Measurements from ENCODE around the gene ANTXRL.

DNA sequence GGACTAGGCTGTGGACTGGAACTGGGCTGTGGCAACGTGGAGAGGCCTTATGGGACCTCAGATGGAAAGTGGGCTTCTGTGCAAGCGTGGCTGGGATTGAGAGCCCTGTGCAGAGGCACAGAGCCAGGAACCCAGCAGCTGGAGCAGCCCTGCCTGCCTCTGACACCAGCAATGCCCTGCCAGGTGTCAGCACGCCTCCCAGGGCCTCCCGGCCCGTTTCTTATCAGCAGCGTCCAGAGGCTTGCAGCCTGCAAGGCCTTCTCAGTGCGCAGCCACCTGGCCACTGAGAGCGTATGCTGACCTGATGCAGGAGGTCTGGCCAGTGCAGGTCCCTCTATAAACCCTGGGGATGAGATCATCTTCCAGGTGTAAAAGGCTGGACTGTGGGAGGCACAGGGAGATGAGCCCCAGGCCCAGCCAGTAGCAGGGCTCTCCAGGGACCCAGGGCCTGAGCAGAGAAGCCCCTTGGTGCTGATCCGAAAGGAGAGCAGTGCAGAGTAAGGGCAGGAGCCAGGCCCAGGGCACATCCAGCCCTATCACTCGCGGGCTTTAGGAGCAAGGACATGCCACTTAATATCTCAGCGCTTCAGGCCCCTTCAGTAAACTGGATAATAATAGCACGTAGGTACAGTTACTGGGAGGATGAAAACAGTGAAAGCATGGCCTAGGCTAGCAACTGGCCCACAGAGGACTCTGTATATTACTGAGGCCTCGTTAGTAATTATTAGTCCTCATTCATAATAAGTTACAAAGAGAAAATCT lies 38.8 kb upstream of the ANTXRL start:
- TF ChIP-seq POLR2A (IDR thresholded peaks at IDR 0.05), result no peak
- TF ChIP-seq CTCF (IDR thresholded peaks at IDR 0.05), result no peak
- TF ChIP-seq POLR2AphosphoS5 (IDR thresholded peaks at IDR 0.05), result no peak
- no peak for TF ChIP-seq EP300 (IDR thresholded peaks at IDR 0.05)

All from suprapubic skin (tissue), 4 donors.